Mesodermal cell (in vitro differentiated cells): ENCODE data around the gene SLIT3.

Experiments used
- H3K27ac ChIP-seq: 2 replicates; pipeline ENCODE4 v1.7.0; 2013; ENCODE audit warnings: mild to moderate bottlenecking, low read depth, low read length, moderate library complexity; ENCODE audit not compliant: severe bottlenecking
- H3K36me3 ChIP-seq: 2 replicates; pipeline ENCODE4 v1.7.1; 2013; ENCODE audit warnings: mild to moderate bottlenecking, low read length, moderate library complexity; ENCODE audit not compliant: control insufficient read depth, insufficient read depth
- H3K4me1 ChIP-seq: one replicate; pipeline ENCODE4 v1.7.1; 2013; ENCODE audit warnings: mild to moderate bottlenecking, low read length; ENCODE audit not compliant: insufficient read depth, control insufficient read depth, poor library complexity, severe bottlenecking
- H3K4me3 ChIP-seq: 2 replicates; pipeline ENCODE4 v1.7.0; 2013; ENCODE audit warnings: low read length, control low read depth, mild to moderate bottlenecking; ENCODE audit not compliant: insufficient read depth, poor library complexity, severe bottlenecking; ENCODE audit errors: extremely low read depth
- H3K9me3 ChIP-seq: 2 replicates; pipeline ENCODE4 v1.7.1; 2013; ENCODE audit warnings: mild to moderate bottlenecking, low read length, moderate library complexity; ENCODE audit not compliant: control insufficient read depth
- WGBS, 2 experiments: methylation state at CpG; one replicate each; pipeline ENCODE4 v1.1.5; 2013; ENCODE audit warnings: missing lambda C conversion rate in 2 of 2; ENCODE audit not compliant: insufficient coverage in 2 of 2; 5-methylcytosine and 5-hydroxymethylcytosine counted together

The SLIT3 gene

DNA sequence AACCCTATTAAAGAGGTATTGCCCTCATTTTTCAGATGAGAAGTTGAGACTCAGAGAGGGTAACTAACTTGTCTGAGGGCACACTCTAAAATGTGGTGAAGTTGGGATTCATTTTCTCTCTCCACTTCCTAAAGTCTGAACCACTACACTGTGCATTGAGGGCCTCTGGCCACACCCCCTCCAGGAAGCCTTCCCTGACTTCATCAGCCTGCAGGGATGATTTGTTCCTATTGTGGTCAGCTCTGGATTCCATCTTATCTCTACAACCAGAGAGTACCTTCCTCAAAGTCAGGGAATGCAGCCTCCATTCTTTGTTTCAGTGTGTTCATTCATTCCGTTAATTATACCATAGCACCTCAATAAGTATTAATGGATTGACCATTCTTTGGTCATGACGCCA, 365.8 kb downstream of the SLIT3 start:
- Histone ChIP-seq H3K9me3 (no peaks in the 10 kb centered on the region), H3K4me1 (peaks cover 7% of the 10 kb centered on the region), H3K36me3 (no peaks in the 10 kb centered on the region), H3K4me3 (no peak overlapping the region), H3K27ac (no peak overlapping the region)
- WGBS, 2 experiments: 75 to 93% methylated on average over 2 of the region's 2 CpGs

DNA sequence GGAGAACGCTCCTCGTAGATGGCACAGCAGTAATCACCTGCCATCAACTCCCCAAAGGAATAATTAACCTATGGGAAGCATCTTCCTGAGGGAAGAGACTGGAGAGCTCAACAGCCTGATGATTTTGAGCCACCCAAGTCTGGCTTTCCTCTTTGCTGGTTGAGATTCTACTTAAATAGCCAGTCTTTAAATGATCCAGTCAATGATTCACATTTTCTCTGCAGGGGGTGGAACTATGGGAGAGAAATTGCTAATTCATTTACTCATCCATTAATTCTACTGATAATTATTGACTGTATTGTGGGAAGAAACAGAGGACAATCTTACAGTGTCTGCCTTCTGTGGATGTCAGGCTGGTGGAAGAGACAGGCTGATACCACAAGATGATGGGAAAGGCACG, 366.8 kb downstream of the SLIT3 start:
- Histone ChIP-seq H3K4me1 (peaks cover 7% of the 10 kb centered on the region), H3K36me3 (no peaks in the 10 kb centered on the region), H3K4me3 (no peak overlapping the region), H3K27ac (no peak overlapping the region), H3K9me3 (no peaks in the 10 kb centered on the region)
- WGBS, 2 experiments: 73 to 95% methylated on average over 2 of the region's 3 CpGs

DNA sequence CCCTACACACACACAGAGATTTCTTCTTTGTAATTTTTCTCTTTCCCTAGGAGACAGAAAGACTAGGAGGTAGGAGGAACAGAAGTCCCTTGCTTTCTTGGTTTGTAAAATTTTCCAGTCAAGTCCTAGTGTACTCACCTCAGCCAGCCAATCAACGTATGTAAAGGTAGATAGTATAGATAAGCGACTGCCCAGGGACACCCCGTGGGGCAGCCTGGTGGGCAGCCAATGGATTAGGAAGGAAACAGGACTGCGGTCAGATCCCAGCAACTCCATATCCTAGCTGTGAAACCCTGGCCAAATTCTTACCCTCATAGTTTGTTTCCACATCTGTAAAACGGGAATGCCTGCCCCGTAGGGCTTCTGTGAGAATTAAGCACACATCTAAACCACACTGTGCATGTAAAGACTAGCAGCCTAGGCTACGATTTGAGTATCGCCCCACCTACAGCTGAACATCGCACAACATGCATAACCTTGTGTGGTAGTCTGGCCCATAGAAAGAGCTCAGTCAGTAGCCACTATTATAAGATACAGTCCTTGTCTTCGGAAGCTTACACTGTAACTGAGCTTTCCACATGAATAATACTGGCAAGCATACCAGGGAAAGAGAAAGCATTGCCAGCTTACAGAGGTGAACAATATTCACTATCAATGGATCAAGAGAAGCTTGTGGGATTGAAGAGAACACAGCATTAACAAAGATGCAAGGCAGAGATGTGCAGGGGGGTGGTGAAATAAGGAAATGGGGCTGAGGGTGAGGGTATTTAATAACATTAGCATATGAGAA, 368.3 kb downstream of the SLIT3 start:
- H3K4me3 ChIP-seq: no peak overlapping the region
- WGBS, 2 experiments: 78 to 93% methylated on average over 7 to 10 of the region's 10 CpGs
- no peaks in the 10 kb centered on the region for H3K36me3 ChIP-seq
- no peaks in the 10 kb centered on the region for H3K9me3 ChIP-seq
- no peak overlapping the region for H3K27ac ChIP-seq
- H3K4me1 ChIP-seq: peaks cover 7% of the 10 kb centered on the region

DNA sequence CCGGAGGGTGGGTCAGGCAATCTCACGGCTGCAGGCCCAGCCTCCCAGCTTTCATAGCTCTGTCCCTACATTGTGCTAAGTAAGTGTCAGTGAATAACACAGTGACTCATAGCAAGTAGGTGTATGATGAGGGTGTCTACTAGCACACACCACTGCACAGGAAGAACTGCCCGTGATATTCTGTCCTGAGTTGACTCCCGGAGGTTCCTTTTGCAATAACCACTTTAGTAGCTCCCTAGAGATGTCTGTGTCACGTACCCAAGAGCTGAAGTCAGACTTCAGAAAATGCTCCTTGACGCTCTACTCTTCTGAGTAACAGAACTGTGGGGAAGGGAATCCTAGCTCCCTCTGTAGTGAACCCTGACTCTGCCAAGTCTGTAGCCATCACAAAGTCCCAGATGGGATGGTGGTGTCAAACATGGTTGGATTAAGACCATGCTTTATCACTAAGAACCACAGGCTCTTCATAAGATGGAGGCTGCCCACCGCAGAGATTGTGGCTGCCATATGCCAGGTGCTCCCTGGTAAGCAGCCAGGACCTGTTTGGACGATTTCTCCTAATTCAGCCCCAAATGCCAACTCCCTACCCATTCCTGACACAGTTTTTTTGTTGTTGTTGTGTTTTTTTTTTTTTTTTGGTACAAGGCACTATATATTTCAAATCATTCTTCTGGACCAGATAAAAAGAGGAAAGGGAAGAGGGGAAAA, 369.1 kb downstream of the SLIT3 start:
- Histone ChIP-seq H3K27ac (no peak overlapping the region), H3K4me1 (peaks cover 7% of the 10 kb centered on the region), H3K36me3 (no peaks in the 10 kb centered on the region), H3K9me3 (no peaks in the 10 kb centered on the region), H3K4me3 (no peak overlapping the region)
- WGBS, 2 experiments: 87 to 93% methylated on average over 4 to 5 of the region's 8 CpGs

DNA sequence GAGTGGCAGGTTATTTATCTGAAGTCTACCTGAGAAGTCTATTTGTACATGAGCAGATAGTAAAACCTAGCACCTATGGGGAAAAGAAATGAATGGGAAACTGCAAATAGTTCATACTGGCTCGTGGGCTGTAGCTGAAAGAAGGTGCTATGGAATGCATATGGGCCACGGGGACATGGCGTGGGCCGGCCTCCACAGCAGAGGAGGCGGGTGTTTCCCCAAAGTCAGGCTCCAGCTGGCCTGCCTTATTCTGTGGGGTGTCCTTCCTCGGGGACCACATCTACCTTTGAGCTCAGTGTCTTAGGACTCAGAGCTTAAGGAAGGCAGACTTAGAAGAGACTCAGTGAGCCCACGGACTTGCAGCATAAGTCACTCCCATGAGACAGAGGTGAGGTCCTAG, 371.3 kb downstream of the SLIT3 start:
- Histone ChIP-seq H3K27ac (no peak overlapping the region), H3K36me3 (no peaks in the 10 kb centered on the region), H3K9me3 (no peaks in the 10 kb centered on the region), H3K4me1 (no peaks in the 10 kb centered on the region), H3K4me3 (no peak overlapping the region)
- WGBS, 2 experiments: 86 to 93% methylated on average over 7 of the region's 7 CpGs

GRCh38 chr5:168925160-168925559, 375.8 kb downstream of the SLIT3 start:
- no peaks in the 10 kb centered on the region for H3K36me3 ChIP-seq
- H3K4me3 ChIP-seq: no peak overlapping the region
- WGBS, 2 experiments: 96 to 98% methylated on average over 2 to 3 of the region's 3 CpGs
- no peaks in the 10 kb centered on the region for H3K9me3 ChIP-seq
- H3K27ac ChIP-seq: no peak overlapping the region
- no peaks in the 10 kb centered on the region for H3K4me1 ChIP-seq

- Histone ChIP-seq H3K4me3 (no peak overlapping the region), H3K27ac (no peak overlapping the region), H3K9me3 (no peaks in the 10 kb centered on the region), H3K4me1 (no peaks in the 10 kb centered on the region), H3K36me3 (no peaks in the 10 kb centered on the region)
- WGBS, 2 experiments: no CpG with 5 or more reads among the region's 7 CpGs
Measured at GRCh38 chr5:168921147-168921866, 379.6 kb downstream of the SLIT3 start.

DNA sequence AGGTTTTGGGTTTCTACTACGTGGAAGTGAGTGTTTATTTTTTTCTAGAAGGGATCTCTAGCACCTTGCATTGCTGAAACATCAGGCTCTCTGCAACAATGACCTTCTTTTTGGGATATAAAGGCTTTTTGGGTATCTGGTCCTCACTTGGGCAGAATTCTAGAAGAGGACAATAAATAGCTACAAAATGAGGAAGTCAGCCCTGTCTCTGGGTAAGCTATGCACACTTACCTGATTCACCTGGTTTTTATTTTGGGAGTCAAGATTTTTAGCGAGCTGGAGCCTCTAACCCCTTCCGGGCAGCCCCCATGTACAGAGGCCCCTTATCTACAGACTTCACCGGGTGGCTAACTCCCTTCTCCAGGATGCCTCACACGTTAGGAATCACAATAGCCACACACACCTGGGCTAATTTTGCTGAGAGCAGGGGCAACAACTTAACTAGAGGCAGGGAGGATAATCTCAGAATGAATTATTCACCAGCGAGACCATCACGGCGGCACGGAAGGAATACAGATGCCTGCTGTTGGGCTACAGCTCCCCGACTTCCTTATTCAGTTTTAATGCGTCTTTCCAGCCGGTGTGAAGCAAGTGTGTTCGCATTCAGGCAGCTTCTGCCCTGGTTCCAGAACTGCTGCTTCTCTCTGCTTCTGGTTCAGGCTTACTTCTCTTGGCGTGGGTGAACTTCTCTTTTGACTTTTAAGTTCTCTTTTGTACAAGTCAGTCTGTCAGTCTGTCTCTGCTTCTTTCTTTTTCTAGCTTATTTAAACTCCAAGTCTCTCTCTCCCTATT, 380.7 kb downstream of the SLIT3 start:
- no peak overlapping the region for H3K27ac ChIP-seq
- WGBS, 2 experiments: 69 to 75% methylated on average over 10 to 11 of the region's 14 CpGs

GRCh38 chr5:168917947-168918600, 382.9 kb downstream of the SLIT3 start:
- WGBS, 2 experiments: 75 to 81% methylated on average over 3 of the region's 4 CpGs
- no peaks in the 10 kb centered on the region for H3K36me3 ChIP-seq
- no peaks in the 10 kb centered on the region for H3K4me1 ChIP-seq
- H3K4me3 ChIP-seq: no peak overlapping the region
- H3K9me3 ChIP-seq: no peaks in the 10 kb centered on the region
- no peak overlapping the region for H3K27ac ChIP-seq

More for the DNA sequence above, 380.7 kb downstream of the SLIT3 start:
- no peaks in the 10 kb centered on the region for H3K9me3 ChIP-seq
- H3K36me3 ChIP-seq: no peaks in the 10 kb centered on the region
- no peaks in the 10 kb centered on the region for H3K4me1 ChIP-seq
- no peak overlapping the region for H3K4me3 ChIP-seq

DNA sequence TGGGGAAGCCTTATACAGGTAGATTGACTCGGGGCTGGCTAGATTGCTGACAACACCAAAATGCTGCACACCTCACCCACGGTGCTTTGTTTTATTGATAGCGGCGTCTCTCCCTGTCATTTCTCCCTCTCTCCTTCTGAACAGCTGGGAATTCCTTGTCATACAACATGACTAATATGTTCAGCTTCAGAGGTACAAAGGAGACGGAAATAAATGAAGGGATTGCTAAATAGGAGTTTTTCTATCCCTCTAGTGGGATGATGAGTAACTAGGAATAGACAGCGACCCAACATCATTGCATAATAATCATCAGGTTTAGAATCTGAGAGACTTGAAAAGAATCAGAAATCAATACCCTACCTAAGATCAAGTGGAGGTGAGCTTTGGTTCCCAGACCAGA, 384.1 kb downstream of the SLIT3 start:
- H3K36me3 ChIP-seq: no peaks in the 10 kb centered on the region
- no peak overlapping the region for H3K27ac ChIP-seq
- 83 to 100% methylated on average over 1 to 3 of the region's 6 CpGs for WGBS, 2 experiments
- H3K4me1 ChIP-seq: no peaks in the 10 kb centered on the region
- H3K4me3 ChIP-seq: no peak overlapping the region
- H3K9me3 ChIP-seq: no peaks in the 10 kb centered on the region
